Lower lobe of right lung (tissue), 2 donors: ENCODE measurements around the gene ADAM12. TPM values are rescaled to one million over a fixed set of nuclear protein-coding genes. Genes with fewer than 3 reads are reported as not detected.
"Not testable (repeated sequence)": the region's sequence is repeated elsewhere in the genome, so short reads cannot be mapped to it uniquely, and the experiment has no call there.

ENCODE experiments used
- ATAC-seq, 2 donors: fragments of 200-7000 bp; cut with Tn5 transposase; one replicate each; pipeline ENCODE4 v1.9.1; 2020 to 2022; ENCODE audit warnings: mild to moderate bottlenecking in 2 of 2, moderate library complexity in 2 of 2
- DNase-seq: peaks from one replicate; pipeline ENCODE4 v3.0.0-alpha.2; 2020
- H3K27ac ChIP-seq: fragments of 200-600 bp; one replicate; pipeline ENCODE4 v1.8.0; 2022
- H3K27me3 ChIP-seq: fragments of 200-600 bp; one replicate; pipeline ENCODE4 v1.8.0; 2022; ENCODE audit warnings: low read depth
- H3K36me3 ChIP-seq: fragments of 200-600 bp; one replicate; pipeline ENCODE4 v1.8.0; 2022; ENCODE audit warnings: mild to moderate bottlenecking
- H3K4me1 ChIP-seq: fragments of 200-600 bp; one replicate; pipeline ENCODE4 v1.8.0; 2022
- H3K4me3 ChIP-seq: fragments of 200-600 bp; one replicate; pipeline ENCODE4 v1.8.0; 2022; ENCODE audit warnings: mild to moderate bottlenecking
- H3K9me3 ChIP-seq: fragments of 200-600 bp; one replicate; pipeline ENCODE4 v1.8.0; 2022
- intact Hi-C: fragments of 100-400 bp; cut with DNase I; formaldehyde crosslinking; loops from one replicate; pipeline ENCODE4 v1.11.0; 2022
- total RNA-seq: library from RNA; stranded (reverse); fragmentation: NEBNext Ultra II Directional; extraction: Animal tissue kit (Norgen Biotek cat#: 25700); gene quantifications from one replicate; pipeline ENCODE4 v1.2.1, GENCODE V29; 2021
- TF ChIP-seq, protein P1 (sequence below): fragments of 200-600 bp; IDR thresholded peaks from one replicate; pipeline ENCODE4 v1.8.0; 2022; ENCODE audit warnings: antibody characterized with exemption, mild to moderate bottlenecking
- donor health status: DM: no; HTN: yes; CAD: no; lungs with severe emphysema.

The ADAM12 gene
- total RNA-seq, 1 donor from 2014 or later: 0.92 TPM

- intact Hi-C loops: no loop called here
- TF ChIP-seq, protein P1, sequence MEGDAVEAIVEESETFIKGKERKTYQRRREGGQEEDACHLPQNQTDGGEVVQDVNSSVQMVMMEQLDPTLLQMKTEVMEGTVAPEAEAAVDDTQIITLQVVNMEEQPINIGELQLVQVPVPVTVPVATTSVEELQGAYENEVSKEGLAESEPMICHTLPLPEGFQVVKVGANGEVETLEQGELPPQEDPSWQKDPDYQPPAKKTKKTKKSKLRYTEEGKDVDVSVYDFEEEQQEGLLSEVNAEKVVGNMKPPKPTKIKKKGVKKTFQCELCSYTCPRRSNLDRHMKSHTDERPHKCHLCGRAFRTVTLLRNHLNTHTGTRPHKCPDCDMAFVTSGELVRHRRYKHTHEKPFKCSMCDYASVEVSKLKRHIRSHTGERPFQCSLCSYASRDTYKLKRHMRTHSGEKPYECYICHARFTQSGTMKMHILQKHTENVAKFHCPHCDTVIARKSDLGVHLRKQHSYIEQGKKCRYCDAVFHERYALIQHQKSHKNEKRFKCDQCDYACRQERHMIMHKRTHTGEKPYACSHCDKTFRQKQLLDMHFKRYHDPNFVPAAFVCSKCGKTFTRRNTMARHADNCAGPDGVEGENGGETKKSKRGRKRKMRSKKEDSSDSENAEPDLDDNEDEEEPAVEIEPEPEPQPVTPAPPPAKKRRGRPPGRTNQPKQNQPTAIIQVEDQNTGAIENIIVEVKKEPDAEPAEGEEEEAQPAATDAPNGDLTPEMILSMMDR: no peak
- no peak overlapping the region for H3K27ac ChIP-seq
- H3K4me3 ChIP-seq: no peak overlapping the region
- DNase-seq (no peak), ATAC-seq (no peak)
- no peaks in the 10 kb centered on the region for H3K9me3 ChIP-seq
- no peaks in the 10 kb centered on the region for H3K36me3 ChIP-seq
- no peaks in the 10 kb centered on the region for H3K4me1 ChIP-seq
- H3K27me3 ChIP-seq: no peaks in the 10 kb centered on the region
These were observed 208.6 kb downstream of the ADAM12 start for GRCh38 chr10:126179637-126180036.

DNA sequence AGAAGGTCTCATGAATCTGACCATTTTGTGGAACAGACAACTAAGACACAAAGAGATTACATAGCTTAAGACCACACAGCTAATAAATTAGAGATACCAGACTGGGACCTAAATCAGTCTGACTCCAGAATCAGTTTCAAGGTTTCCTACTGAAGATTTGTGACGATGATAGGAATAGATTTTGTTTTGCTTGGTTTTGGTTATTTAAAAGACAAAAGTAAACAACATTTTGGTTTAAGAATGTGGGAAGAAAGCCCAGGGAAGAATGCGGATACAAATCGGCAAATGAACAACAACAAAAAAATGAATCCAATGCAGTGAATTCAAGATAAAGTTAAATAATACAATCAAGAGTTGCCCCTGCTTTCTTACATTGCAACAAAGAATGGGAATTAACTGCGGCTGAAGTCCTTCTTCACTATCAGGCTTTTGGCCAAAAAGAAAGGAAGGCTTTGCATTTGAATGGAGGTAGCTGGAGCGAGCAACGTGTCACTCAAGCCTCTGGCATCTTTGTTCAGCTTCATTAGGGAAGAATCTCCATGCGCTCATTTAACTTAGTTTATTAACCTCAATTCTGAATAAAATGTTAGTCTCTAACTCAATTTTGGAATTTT, 210.8 kb downstream of the ADAM12 start:
- DNase-seq (no peak), ATAC-seq (no peak)
- Histone ChIP-seq H3K4me3 (no peak overlapping the region), H3K9me3 (no peaks in the 10 kb centered on the region), H3K27ac (no peak overlapping the region), H3K4me1 (no peaks in the 10 kb centered on the region), H3K36me3 (no peaks in the 10 kb centered on the region), H3K27me3 (no peaks in the 10 kb centered on the region)
- intact Hi-C loops: no loop called here
- TF ChIP-seq, protein P1: no peak

DNA sequence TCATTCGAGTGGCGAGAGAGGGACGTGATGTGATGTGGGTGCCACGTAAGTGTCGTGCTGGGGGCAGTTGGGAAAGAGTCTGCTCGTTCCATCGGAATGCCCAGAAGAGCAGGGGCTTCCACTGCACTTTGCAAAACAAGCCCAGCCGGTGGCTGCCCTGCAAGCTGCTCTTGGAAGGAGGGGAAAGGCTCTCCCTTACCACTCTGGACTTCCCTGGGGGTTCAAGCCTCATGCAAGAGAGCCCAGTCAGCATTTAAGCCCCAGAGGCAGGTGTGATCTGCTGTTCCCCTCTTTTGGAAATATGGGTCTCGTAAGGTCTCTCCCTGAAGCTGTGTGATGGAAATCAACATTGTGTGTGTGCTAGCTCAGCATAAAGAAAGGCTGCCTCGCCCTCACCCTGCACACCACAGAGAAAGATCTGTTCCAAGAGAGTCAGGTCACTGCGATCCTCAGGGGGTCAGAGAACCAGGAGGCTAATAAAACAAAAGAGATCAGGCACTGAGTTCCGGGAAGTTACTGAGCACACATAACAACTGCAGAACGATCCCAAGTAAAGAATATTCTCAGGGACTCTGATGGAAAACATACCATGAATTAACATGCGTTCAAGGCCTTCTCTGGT, 212.5 kb downstream of the ADAM12 start:
- no peak for DNase-seq
- TF ChIP-seq, protein P1: no peak
- H3K4me3 ChIP-seq: no peak overlapping the region
- no peak for ATAC-seq
- H3K27ac ChIP-seq: no peak overlapping the region
- H3K27me3 ChIP-seq: no peaks in the 10 kb centered on the region
- intact Hi-C loops: no loop called here
- H3K9me3 ChIP-seq: no peaks in the 10 kb centered on the region
- no peaks in the 10 kb centered on the region for H3K36me3 ChIP-seq
- H3K4me1 ChIP-seq: no peaks in the 10 kb centered on the region

GRCh38 chr10:126172755-126173154, 215.5 kb downstream of the ADAM12 start:
- H3K36me3 ChIP-seq, H3K27ac ChIP-seq, H3K4me1 ChIP-seq, H3K4me3 ChIP-seq, H3K9me3 ChIP-seq, ATAC-seq, H3K27me3 ChIP-seq, DNase-seq, intact Hi-C loops: not testable (repeated sequence)

DNA sequence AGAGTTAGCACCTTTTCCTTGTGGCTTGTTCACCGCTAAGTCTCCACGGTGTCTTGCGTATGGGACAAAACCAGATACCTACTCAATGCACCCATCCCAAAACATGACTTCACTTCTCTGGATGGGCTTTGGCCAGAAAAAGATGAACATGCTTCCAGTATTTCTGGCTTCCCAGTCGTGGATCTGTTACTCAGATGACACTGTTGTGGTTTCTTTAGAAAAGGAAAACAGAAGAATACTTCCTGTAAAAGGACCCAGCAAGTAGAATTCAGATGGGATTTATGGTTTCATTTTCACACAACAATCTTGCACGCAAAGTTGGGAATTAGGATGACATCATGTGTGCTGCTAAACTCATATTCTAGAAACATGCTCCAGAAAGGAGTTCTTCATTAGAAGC, 216.7 kb downstream of the ADAM12 start:
- H3K27ac ChIP-seq: no peak overlapping the region
- DNase-seq (no peak), ATAC-seq (no peak)
- H3K9me3 ChIP-seq: no peaks in the 10 kb centered on the region
- H3K4me3 ChIP-seq: no peak overlapping the region
- no peaks in the 10 kb centered on the region for H3K36me3 ChIP-seq
- no peaks in the 10 kb centered on the region for H3K27me3 ChIP-seq
- intact Hi-C loops: no loop called here
- H3K4me1 ChIP-seq: no peaks in the 10 kb centered on the region
- TF ChIP-seq, protein P1: no peak

GRCh38 chr10:126170776-126171175, 217.5 kb downstream of the ADAM12 start:
- Histone ChIP-seq H3K4me3 (no peak overlapping the region), H3K9me3 (no peaks in the 10 kb centered on the region), H3K36me3 (no peaks in the 10 kb centered on the region), H3K27ac (no peak overlapping the region), H3K4me1 (no peaks in the 10 kb centered on the region), H3K27me3 (no peaks in the 10 kb centered on the region)
- TF ChIP-seq, protein P1: no peak
- intact Hi-C loops: no loop called here
- ATAC-seq: no peak
- DNase-seq: no peak
